GM19099 (cell line): ENCODE data around the gene RTN4RL1.

ENCODE experiments used
- POLR2A ChIP-seq: IDR thresholded peaks from 3 replicates; pipeline ENCODE4 v1.6.1; 2011; ENCODE audit warnings: low read depth; ENCODE audit not compliant: insufficient read length; ENCODE audit errors: extremely low read depth

The RTN4RL1 gene

GRCh38 chr17:2063261-2064146, 38.4 kb upstream of the RTN4RL1 start:
- peak; percentile 14 for TF ChIP-seq POLR2A

DNA sequence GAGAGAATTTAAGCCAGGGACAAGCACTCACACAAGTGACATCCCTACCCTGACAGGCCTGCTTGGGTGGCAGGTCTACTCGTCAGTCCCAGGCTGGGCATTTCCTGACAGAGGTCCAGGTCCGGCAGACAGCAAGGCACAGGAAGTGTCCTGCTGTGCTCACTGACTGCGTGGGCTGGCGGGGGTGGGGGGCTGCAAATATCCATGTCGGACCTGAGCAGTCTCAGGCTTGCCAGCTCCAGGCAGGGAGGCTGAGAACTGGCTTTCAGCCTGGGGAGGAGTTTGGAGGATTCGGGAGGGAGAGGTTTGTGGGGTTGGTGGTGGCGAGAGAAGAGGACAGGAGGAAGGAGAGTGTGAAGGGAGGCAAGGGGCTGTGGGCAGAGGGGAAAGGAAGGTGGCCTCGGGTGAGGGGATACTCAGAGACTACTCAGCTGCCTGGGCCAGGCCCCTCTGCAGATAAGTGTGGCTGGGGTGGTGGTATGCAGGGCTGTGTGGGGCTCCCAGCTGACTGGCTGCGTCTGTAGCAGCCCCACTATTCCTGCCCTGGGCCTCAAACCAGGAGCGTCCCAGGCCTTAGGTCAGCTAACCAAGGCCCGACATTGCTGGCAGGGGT, 37.5 kb upstream of the RTN4RL1 start:
- TF ChIP-seq POLR2A = peak; percentile 43

DNA sequence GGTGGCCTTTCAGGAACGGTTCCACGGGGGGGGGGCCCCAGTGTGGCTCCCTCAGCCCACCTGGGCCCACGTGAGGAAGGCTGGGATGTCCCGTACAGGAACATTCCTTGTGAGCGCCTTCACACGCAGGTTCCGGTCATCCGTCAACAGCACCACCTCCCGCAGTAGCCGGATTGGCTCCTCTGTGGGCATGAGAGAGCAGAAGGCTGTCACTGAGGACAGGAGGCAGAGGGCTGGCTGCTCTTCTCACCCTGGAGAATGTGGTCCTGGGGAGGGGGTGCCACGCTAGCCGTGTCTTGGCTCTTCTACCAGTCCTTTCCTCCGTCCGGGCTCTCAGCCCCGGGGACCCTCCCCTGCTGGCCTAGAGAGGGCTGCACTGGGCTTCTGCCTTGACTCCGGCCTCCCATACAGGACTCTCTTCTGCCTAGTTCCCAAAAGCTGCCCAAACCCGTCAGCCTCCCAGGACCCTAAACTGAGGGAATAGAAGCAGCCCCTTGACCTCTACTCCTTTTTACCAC, 36.4 kb upstream of the RTN4RL1 start:
- TF ChIP-seq POLR2A = no peak

GRCh38 chr17:2060681-2061440, 35.7 kb upstream of the RTN4RL1 start:
- peak; percentile 24 for TF ChIP-seq POLR2A

- TF ChIP-seq POLR2A = no peak
These were observed 35.2 kb upstream of the RTN4RL1 start for GRCh38 chr17:2060385-2060658.

GRCh38 chr17:2059547-2060384, 34.6 kb upstream of the RTN4RL1 start:
- no peak for TF ChIP-seq POLR2A

- no peak for TF ChIP-seq POLR2A
These were observed 33.7 kb upstream of the RTN4RL1 start for GRCh38 chr17:2058586-2059546.

GRCh38 chr17:2057760-2058585, 32.8 kb upstream of the RTN4RL1 start:
- TF ChIP-seq POLR2A = no peak

- TF ChIP-seq POLR2A = no peak
These were observed 32.1 kb upstream of the RTN4RL1 start for GRCh38 chr17:2057175-2057759.

DNA sequence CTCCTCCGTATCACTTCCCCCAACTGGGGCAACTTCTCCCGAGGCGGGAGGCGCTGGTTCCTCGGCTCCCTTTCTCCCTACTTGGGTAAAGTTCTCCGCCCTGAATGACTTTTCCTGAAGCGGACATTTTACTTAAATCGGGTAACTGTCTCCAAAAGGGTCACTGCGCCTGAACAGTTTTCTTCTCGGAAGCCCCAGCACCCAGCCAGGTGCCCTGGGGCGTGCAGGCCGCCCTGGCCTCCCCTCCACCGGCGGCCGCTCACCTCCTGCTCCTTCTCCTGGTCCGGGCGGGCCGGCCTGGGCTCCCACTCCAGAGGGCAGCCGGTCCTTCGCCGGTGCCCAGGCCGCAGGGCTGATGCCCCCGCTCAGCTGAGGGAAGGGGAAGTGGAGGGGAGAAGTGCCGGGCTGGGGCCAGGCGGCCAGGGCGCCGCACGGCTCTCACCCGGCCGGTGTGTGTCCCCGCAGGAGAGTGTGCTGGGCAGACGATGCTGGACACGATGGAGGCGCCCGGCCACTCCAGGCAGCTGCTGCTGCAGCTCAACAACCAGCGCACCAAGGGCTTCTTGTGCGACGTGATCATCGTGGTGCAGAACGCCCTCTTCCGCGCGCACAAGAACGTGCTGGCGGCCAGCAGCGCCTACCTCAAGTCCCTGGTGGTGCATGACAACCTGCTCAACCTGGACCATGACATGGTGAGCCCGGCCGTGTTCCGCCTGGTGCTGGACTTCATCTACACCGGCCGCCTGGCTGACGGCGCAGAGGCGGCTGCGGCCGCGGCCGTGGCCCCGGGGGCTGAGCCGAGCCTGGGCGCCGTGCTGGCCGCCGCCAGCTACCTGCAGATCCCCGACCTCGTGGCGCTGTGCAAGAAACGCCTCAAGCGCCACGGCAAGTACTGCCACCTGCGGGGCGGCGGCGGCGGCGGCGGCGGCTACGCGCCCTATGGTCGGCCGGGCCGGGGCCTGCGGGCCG, 31.4 kb upstream of the RTN4RL1 start:
- TF ChIP-seq POLR2A = no peak
